IPS DF 6.9 (cell line): ENCODE measurements around the gene SEL1L2.

Source experiments
- DNase-seq: peaks from one replicate; pipeline ENCODE4 v3.0.0-alpha.2; 2013; ENCODE audit warnings: low read depth, low spot score
- H3K27ac ChIP-seq: one replicate; pipeline ENCODE4 v1.5.1; 2013; ENCODE audit warnings: low read length, control low read depth
- H3K27me3 ChIP-seq: 2 replicates; pipeline ENCODE4 v1.6.1; 2013; ENCODE audit warnings: mild to moderate bottlenecking, low read length; ENCODE audit not compliant: control insufficient read depth, insufficient read depth
- H3K36me3 ChIP-seq: 2 replicates; pipeline ENCODE4 v1.6.1; 2013; ENCODE audit warnings: low read length; ENCODE audit not compliant: control insufficient read depth, insufficient read depth
- H3K4me1 ChIP-seq: 2 replicates; pipeline ENCODE4 v1.6.1; 2013; ENCODE audit warnings: low read length; ENCODE audit not compliant: control insufficient read depth, insufficient read depth
- H3K4me3 ChIP-seq: 2 replicates; pipeline ENCODE4 v1.5.1; 2013; ENCODE audit warnings: mild to moderate bottlenecking, low read length
- H3K9me3 ChIP-seq: 2 replicates; pipeline ENCODE4 v1.6.1; 2013; ENCODE audit warnings: low read length, inconsistent platforms; ENCODE audit not compliant: control insufficient read depth, insufficient read depth
- WGBS: extraction: QIAGEN DNeasy Blood & Tissue Kit; methylation state at CpG from one replicate; pipeline ENCODE4 v1.1.7; 2013; ENCODE audit warnings: mixed read lengths, missing lambda C conversion rate; ENCODE audit not compliant: insufficient read length, insufficient coverage; 5-methylcytosine and 5-hydroxymethylcytosine counted together

Gene SEL1L2

DNA sequence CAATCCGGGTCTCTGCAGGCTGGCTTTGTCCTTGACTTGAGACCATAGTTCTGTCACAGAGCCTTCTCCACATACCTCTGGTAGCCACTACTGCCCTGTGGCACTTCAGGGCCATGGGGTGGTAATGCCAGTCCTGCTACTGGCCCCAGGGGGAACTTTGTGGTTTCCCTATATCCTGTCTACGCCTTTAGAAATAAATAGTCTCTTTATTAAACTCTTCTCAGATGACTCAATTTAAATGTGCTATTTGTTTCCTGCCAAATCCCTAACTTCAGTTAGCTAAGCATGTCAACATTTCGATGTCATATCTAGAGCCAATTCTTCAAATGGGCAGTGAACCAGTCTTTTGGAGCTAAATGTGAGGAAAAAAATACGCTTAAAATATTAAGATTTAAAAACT, 60.1 kb downstream of the SEL1L2 start:
- Histone ChIP-seq H3K9me3 (no peaks in the 10 kb centered on the region), H3K27ac (no peak overlapping the region), H3K4me3 (no peak overlapping the region), H3K4me1 (no peaks in the 10 kb centered on the region), H3K27me3 (no peaks in the 10 kb centered on the region), H3K36me3 (no peaks in the 10 kb centered on the region)
- DNase-seq = no peak
- no CpG with 5 or more reads among the region's 4 CpGs for WGBS

DNA sequence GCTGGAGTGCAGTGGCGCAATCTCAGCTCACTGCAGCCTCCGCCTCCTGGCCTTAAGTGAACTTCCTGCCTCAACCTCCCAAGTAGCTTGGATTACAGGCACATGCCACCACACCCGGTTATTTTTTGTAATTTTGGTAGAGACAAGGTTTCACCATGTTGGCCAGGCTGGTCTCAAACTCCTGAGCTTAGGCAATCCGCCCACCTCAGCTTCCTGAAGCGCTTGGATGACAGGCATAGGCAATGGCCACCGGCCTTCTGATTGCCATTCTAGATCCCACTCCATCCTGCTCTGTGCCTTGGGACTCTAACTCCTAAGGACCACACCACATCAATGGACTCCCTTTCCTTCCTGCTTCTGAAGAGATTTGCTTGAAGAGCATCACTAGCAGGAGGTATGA, 60.6 kb downstream of the SEL1L2 start:
- DNase-seq = no peak
- Histone ChIP-seq H3K27me3 (no peaks in the 10 kb centered on the region), H3K4me1 (no peaks in the 10 kb centered on the region), H3K36me3 (no peaks in the 10 kb centered on the region), H3K27ac (no peak overlapping the region), H3K4me3 (no peak overlapping the region), H3K9me3 (no peaks in the 10 kb centered on the region)
- no CpG with 5 or more reads among the region's 6 CpGs for WGBS

DNA sequence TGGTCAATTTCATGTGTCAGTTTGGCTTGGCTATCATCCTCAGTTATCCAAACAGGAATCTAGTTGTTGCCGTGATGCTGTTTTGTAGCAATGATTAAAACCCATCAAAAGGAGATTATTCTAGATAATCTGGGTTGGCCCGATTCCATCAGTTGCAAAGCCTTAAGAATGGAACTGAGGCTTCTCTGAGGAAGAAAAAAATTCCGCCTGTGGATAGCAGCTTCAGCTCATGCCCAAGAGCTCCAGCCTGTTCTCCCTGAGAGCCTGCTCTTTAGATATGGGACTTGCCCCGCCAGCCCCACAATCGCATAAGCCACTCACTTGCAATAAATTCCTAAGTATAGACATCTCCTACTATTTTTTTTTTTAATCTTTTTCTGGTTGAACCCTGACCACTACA, 61.5 kb downstream of the SEL1L2 start:
- WGBS = no CpG with 5 or more reads among the region's 5 CpGs
- no peaks in the 10 kb centered on the region for H3K4me1 ChIP-seq
- no peaks in the 10 kb centered on the region for H3K36me3 ChIP-seq
- no peaks in the 10 kb centered on the region for H3K9me3 ChIP-seq
- no peak for DNase-seq
- H3K4me3 ChIP-seq = no peak overlapping the region
- H3K27me3 ChIP-seq = no peaks in the 10 kb centered on the region
- H3K27ac ChIP-seq = no peak overlapping the region

DNA sequence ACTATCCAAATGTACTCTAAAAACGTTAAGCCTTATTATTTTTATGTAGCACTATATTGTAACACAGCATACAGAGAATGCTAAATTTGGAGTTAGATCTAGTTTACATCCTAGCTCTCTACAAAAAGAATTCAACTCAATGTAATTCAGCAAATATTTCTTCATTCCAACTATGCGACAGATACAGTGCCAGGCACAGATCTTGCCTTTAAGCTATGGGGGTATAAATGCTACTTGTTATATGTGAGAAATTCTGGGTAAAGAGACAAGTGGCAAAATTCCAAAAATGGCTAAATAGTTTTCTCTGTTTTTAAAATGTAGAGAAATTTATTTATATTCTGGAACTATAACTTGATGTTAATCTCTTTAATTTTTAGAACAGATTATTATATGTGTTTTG, 63.2 kb downstream of the SEL1L2 start:
- Histone ChIP-seq H3K27me3 (no peaks in the 10 kb centered on the region), H3K4me1 (no peaks in the 10 kb centered on the region), H3K27ac (no peak overlapping the region), H3K4me3 (no peak overlapping the region), H3K9me3 (no peaks in the 10 kb centered on the region), H3K36me3 (no peaks in the 10 kb centered on the region)
- WGBS = no CpG with 5 or more reads among the region's 2 CpGs
- DNase-seq = no peak

DNA sequence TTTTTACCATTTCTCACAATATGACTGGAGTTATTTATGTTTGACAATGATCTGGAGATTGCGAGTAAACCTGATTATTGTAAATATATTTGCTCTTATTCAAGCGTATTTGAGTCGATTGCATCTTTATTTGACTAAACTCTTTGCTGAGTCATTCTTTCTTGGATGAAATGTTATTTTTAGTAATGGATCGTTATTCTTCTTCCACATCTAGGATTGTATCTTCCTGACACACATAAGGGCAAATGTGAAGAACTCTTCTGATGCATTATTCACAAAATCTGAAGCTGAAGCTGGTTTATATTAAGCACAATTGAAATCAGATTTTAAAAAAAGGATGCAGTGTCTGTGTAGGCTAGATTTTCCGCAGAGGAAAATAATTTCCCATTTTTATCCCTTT, 68.2 kb downstream of the SEL1L2 start:
- WGBS = no CpG with 5 or more reads among the region's 5 CpGs
- Histone ChIP-seq H3K36me3 (no peaks in the 10 kb centered on the region), H3K9me3 (no peaks in the 10 kb centered on the region), H3K4me3 (no peak overlapping the region), H3K27me3 (no peaks in the 10 kb centered on the region), H3K27ac (no peak overlapping the region), H3K4me1 (no peaks in the 10 kb centered on the region)
- no peak for DNase-seq

- H3K27ac ChIP-seq = no peak overlapping the region
- H3K4me1 ChIP-seq = no peaks in the 10 kb centered on the region
- no peaks in the 10 kb centered on the region for H3K9me3 ChIP-seq
- DNase-seq = no peak
- H3K27me3 ChIP-seq = no peaks in the 10 kb centered on the region
- no peaks in the 10 kb centered on the region for H3K36me3 ChIP-seq
- WGBS = no CpG with 5 or more reads among the region's 3 CpGs
- no peak overlapping the region for H3K4me3 ChIP-seq
Measured at GRCh38 chr20:13915284-13915683, 75.1 kb downstream of the SEL1L2 start.

GRCh38 chr20:13913572-13913971, 76.8 kb downstream of the SEL1L2 start:
- no peak for DNase-seq
- no peaks in the 10 kb centered on the region for H3K36me3 ChIP-seq
- H3K4me1 ChIP-seq = no peaks in the 10 kb centered on the region
- no peaks in the 10 kb centered on the region for H3K9me3 ChIP-seq
- H3K27ac ChIP-seq = no peak overlapping the region
- H3K4me3 ChIP-seq = no peak overlapping the region
- no CpG with 5 or more reads among the region's 4 CpGs for WGBS
- H3K27me3 ChIP-seq = no peaks in the 10 kb centered on the region

DNA sequence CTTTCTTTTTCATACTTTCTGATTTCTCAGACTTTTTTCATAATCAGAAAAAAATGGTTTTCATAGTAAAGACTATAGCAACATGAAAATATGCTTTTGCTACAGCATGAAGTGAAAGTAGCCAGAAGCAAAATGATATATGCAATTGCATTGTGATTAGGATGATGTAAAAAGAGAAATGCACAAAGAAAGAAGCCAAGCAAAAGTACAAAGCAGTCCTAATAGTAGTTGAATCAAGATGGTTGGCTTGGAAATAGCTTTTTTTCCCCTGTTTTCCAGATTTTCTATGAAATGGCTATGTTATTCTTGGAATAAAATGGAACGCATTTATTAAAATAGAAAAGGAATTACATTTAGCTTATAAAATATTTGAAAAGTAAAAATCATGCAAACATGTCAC, 77.3 kb downstream of the SEL1L2 start:
- Histone ChIP-seq H3K9me3 (no peaks in the 10 kb centered on the region), H3K4me3 (no peak overlapping the region), H3K27me3 (no peaks in the 10 kb centered on the region), H3K36me3 (no peaks in the 10 kb centered on the region), H3K4me1 (no peaks in the 10 kb centered on the region), H3K27ac (no peak overlapping the region)
- no peak for DNase-seq
- WGBS = no CpG with 5 or more reads among the region's 1 CpG

DNA sequence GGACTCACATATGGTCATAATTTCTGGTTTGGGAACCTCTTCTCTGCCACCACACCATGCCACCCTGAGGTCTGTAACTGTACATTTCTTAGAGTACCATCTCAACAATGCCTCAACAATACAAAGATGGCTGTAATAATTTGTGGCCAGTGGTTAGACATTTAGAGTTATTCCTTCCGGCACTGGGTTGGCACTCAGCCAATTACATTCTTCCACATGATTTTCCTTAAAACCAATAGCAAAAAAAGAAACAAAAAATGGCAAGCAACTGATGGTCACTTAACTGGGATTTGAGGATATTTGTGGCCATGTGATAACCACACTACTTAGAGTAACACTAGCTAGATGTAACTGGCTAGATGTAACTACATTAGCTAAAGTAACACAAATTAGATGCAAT, 79.9 kb downstream of the SEL1L2 start:
- H3K27me3 ChIP-seq = no peaks in the 10 kb centered on the region
- H3K27ac ChIP-seq = no peak overlapping the region
- no peaks in the 10 kb centered on the region for H3K4me1 ChIP-seq
- DNase-seq = no peak
- H3K4me3 ChIP-seq = no peak overlapping the region
- no CpG with 5 or more reads among the region's 1 CpG for WGBS
- H3K36me3 ChIP-seq = no peaks in the 10 kb centered on the region
- H3K9me3 ChIP-seq = no peaks in the 10 kb centered on the region

DNA sequence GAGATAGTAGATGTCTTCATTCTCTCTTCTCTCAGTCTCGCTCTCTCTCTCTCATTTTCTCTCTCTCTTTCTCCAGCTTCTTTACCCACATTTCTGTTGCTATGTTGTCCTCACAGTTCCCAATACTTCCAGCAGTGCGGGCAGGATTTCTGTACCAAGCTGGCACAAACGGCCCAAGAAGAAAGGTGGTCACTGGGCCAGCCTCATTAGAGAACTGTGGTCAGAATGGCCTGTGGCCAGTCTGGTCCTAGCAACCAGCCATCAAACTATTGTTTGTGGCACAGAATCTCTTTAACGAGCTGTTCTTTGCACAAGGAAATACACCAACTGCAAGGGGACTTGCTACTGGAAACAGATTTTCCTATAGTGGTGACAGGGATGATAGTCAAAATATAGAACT, 81.3 kb downstream of the SEL1L2 start:
- Histone ChIP-seq H3K36me3 (no peaks in the 10 kb centered on the region), H3K27ac (no peak overlapping the region), H3K9me3 (no peaks in the 10 kb centered on the region), H3K4me1 (no peaks in the 10 kb centered on the region), H3K27me3 (no peaks in the 10 kb centered on the region), H3K4me3 (no peak overlapping the region)
- no CpG with 5 or more reads among the region's 4 CpGs for WGBS
- no peak for DNase-seq

DNA sequence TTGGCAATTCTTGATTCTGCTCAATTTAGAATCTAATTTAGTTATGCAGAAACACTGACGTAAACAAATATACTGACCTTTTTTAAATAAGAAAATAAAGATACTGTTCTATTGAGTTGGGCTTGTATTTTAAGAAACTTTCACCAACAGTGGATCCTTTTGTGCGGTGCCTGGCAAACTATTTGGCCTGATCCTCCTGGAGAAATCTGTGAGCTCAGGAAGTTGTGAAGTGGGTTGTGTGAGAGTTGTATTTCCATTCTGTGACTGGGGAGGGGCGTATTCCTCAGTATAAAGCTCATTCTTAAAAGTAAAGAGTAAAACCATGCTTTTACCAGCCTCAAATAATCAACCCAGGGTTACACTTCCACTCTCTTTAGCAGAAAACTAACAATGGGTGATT, 85.6 kb downstream of the SEL1L2 start:
- WGBS = no CpG with 5 or more reads among the region's 3 CpGs
- Histone ChIP-seq H3K9me3 (no peaks in the 10 kb centered on the region), H3K36me3 (no peaks in the 10 kb centered on the region), H3K27ac (no peak overlapping the region), H3K27me3 (no peaks in the 10 kb centered on the region), H3K4me1 (no peaks in the 10 kb centered on the region), H3K4me3 (no peak overlapping the region)
- DNase-seq = no peak
